HG03280 (cell line): ENCODE measurements around the gene RPF1.
"Not testable (repeated sequence)": the region's sequence is repeated elsewhere in the genome, so short reads cannot be mapped to it uniquely, and the experiment has no call there.

Experiments used
- ATAC-seq: cut with Tn5 transposase; IDR thresholded peaks from one replicate; pipeline ENCODE4 v1.9.1; 2021; ENCODE audit warnings: mild to moderate bottlenecking, moderate library complexity; ENCODE audit not compliant: unreplicated experiment

RPF1 gene

DNA sequence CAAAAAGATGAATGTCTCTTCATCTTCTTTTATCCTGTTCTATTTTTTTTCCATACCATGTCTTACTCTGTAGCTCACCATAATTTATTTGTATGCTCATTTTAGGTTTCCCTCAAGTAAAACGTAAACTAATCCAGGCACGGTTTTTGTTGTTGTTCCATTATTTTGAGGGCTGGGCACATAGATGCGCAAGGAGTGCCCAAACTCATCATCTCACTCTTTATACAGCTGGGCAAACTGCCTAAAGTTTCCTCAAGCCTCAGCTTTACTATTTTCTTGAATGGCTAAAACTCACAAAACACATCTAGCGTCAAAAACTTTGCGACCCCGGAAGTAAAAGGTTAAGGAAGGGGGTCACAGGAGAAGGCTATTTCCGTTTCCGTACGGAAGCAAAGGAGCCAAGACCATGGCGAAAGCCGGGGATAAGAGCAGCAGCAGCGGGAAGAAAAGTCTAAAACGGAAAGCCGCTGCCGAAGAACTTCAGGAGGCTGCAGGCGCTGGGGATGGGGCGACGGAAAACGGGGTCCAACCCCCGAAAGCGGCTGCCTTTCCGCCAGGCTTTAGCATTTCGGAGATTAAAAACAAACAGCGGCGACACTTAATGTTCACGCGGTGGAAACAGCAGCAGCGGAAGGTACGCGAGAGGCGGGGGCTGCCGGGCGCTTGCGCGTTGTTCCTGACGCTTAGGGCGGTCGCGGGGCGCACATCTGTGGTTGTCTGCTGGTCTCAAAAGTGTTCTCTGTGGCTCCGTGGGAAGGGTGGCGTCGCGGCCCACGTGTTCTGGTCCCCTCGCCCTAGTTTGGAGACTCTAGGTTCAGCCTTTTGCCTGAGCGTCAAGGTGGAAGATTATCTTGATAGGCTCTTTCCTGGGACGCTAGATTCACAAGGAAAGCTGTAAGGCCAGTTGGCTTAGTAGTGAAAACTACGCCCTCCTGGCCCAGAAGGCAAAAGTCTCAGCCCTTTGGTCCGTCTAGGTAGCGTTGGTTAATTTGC lies at the start of gene RPF1:
Gene RPF1, plus strand, starts transcription at position 391 of the 993 bp plus-strand sequence. Its CDS starts 16 bp downstream, at position 407.
- ATAC-seq = peak; percentile 95

GRCh38 chr1:84430546-84430945 lies 48.5 kb upstream of the RPF1 start:
- no peak for ATAC-seq

DNA sequence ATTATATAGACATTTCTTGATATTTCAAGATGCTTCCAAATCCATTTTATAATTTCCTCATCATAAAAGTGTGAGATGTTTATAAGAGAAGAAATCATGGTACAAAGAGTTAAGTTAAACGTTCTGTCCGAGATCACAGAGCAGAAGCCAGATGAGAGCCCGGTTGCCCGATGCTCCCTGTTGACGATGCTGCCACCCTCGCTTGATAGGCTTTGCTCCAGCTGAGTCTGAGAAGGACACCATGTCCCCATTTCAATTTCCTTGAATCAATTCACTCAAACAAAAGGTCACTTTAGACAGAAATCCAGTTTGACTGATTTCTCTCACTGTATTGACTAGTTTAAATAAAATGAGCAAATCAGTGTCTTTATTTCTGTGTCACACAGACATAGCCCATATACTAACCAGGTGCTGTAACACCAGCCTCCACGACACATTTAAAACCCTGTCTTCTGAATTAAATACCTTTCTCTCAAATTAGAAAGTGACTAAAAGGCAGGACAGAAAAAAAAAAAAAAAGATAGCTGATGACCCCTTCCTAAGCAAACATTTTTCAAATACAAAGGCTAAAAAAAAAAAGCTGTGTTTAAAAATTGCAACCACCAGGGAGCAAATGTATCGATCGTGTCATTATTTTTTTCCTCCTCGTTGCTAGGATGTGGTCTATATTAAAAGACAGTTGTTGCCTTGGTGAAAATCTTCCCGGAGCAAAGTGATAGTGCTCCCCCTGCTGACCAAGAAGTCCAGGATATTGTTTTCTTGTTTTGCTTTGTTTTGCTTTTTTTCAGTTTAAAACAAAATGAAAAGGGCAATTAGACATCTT lies 45.6 kb upstream of the RPF1 start:
- ATAC-seq = peak; percentile 69

DNA sequence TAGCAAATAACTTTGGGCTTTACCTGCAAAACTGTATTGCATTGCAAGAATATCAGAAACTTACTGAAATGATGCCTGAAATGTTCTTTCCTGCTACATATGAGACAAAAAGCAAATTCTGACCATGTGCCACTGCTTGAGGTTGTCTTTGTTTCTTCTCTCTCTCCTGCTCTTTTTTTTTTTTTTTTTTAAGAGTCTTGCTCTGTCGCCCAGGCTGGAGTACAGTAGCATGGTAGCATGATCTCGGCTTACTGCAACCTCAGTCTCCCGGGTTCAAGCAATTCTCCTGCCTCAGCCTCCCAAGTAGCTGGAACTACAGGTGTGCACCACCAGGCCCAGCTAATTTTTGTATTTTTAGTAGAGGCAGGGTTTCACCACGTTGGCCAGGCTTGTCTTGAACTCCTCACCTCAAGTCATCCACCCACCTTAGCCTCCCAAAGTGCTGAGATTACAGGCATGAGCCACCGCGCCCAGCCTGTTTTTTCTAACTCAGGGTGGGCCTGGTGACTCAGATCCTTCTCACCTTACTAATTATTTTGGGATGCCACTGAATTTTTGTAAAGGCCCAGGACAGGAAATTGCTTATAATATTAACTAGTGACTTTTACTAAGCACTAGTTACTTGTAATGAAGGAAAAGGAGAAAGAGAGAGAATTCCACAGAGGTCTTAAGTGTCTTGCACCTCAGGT lies 44.8 kb upstream of the RPF1 start:
- no peak for ATAC-seq

DNA sequence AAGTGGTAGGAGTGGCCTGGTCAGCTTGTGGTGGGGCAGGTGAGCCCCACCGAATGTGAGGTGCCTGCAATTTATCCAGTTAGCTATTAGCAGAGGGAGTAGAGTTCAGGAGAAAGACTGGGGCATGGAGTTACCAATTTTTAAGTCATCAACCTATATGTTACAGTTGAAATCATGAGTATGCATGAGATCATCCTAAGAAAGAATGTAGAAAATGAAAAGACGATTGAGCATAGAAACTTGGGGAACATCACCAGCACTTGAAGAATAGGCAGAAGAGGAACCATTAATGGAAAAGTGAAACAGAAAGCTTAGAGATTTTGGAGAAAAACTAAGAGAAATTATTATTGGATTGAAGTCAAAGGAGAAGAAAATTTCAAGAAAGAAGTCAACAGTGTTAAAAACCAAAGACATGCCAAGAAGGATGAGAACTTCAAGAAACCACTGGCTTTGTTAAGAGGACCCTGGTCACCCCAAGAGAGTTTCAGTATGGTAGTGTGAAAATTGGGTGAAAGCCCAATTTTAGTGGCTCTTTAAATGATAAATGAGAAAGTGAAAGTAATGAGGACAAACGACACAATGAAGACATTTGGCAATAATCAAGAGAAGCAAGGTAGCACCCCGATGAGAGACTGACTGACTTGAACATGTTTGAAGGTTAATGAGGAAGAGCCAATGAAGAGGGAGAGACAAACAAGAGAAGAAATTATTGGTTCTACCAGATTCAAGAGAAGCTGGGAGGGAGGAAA lies 44.1 kb upstream of the RPF1 start:
- ATAC-seq = no peak

DNA sequence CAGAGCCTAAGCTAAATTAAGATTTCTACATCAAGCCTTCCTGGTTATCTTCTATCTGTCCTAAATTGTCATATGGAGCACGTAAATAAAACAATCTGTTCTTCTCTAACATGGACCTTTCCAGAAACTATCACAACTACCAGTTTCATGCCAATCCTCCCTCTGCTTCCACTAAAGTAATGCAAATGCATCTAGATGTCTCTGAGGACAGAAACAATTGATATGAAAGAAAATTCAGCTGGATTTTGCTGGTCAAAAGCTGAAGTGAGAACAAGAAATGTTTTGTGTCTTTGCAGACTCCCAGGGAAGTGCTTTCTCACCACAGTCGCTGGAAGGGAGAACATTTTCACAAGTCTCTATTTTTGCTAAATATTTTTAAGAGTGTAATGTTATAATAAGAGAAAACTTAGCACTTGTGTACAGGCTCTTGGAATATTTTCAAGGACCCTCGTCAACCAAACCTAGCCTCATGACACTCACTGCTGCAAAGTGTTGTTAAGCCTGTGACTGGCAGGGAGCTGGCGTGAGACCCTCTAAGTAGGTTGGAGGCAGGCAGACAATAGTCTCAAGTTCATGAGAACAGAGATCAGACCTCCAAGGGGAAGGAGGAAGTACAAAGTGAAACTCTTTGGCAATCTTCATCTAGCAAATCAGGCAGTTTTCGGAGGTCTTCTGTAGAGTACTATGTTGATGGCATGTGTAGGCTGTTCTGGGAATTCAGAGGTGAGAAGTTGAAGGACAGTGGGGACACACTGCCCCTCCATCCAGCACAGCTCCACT lies 42.0 kb upstream of the RPF1 start:
- ATAC-seq = no peak

DNA sequence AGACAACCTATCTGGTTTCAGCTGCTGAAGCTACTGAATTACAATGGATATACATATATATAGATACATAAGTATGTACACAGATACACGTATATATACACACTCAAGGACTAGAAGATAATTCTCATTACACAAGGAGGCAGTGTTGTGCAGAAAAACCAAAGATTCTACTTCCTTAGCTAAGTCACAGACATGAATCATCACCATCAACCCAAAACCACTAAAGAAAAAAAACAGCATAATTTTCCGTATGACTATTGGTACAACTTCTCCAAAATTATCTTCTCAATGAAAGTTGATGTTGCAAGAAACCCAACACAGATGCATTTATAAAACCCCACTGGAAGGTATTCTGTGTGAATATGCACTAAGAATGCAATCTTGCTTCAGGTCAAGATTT lies 36.8 kb upstream of the RPF1 start:
- peak; percentile 98 for ATAC-seq

DNA sequence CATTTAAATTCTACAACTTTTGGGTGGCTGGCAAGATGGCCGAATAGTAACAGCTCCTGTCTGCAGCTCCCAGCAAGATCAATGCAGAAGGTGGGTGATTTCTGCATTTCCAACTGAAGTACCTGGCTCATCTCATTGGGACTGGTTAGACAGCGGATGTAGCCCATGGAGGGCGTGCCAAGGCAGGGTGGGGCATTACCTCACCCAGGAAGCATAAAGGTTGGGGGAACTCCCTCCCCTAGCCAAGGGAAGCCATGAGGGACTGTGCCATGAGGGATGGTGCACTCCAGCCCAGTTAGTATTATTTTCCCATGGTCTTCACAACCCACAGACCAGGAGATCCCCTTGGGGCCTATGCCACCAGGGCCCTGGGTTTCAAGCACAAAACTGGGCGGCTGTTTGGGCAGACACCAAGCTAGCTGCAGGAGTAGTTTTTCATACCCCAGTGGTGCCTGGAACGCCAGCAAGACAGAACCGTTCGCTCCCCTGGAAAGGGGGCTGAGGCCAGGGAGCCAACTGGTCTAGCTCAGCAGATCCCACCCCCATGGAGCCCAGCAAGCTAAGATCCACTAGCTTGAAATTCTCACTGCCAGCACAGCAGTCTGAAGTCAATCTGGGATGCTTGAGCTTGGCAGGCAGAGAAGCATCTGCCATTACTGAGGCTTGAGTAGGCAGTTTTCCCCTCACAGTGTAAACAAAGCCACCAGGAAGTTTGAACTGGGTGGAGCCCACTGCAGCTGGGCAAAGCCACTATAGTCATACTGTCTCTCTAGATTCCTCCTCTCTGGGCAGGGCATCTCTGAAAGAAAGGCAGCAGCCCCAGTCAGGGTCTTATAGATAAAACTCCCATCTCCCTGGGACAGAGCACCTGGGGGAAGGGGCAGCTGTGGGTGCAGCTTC lies 36.1 kb upstream of the RPF1 start:
- not testable (repeated sequence) for ATAC-seq

DNA sequence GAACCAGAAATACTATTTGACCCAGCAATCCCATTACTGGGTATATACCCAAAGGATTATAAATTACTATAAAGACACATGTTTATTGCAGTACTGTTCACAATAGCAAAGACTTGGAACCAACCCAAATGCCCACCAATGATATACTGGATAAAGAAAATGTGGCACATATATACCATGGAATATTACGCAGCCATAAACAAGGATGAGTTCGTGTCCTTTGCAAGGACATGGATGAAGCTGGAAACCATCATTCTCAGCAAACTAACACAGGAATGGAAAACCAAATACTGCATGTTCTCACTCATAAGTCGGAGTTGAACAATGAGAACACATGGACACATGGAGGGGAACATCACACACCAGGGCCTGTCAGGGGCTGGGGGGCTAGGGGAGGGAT lies 30.4 kb upstream of the RPF1 start:
- not testable (repeated sequence) for ATAC-seq

DNA sequence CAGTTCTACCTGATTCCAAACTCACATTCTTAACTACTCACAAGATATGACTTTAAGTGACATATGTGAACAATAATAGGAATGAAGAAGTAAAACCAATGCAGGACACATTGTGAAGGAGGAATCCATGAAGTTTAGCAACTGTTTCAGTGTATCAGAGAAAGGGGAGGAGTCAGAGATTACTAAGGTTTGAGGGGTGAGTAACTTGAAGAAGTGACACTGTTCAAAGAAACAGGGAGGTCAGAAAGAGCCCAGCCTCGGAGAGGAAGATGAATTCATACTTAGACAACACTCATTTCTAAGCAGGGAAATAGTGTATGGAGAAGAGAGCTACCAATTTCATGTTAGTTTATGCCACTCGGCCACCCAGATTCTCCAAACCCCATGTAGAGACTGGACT lies 28.2 kb upstream of the RPF1 start:
- ATAC-seq = no peak

- no peak for ATAC-seq
Measured at GRCh38 chr1:84452436-84452835, 26.6 kb upstream of the RPF1 start.

DNA sequence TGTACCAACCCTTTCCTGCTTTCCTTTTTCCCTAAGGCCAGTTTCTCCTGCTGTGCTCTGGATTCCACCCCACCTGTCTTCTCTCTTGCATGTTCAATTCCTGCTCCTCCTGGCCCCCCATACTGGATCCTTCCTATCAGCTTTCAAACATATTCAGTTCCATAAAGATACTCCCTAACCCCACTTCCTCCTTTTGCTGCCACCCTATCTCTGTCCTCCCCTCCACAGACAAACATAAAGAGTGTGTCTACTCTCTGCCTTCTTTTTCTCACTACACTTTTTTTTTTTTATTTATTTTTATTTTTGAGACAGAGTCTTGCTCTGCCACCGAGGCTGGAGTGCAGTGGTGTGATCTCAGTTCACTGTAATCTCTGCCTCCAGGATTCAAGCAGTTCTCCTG lies 16.9 kb upstream of the RPF1 start:
- no peak for ATAC-seq

GRCh38 chr1:84467298-84467697 lies 11.8 kb upstream of the RPF1 start:
- no peak for ATAC-seq

DNA sequence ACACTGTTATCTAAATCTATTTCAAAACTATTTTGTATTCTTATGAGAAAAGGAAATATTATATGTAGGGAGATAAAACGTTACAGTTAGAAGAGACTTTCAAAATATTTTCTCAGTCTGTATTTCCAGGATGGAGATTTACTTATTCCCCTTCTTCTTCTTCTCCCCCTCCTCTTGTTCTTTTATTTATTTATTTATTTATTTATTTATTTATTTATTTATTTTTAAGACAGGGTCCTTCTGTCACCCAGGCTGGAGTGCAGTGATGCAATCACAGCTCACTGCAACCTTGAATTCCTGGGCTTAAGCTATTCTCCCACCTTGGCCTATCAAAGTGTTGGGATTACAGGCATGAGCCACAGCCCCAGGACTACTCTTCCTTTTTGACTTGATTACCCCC lies 2.8 kb upstream of the RPF1 start:
- no peak for ATAC-seq

DNA sequence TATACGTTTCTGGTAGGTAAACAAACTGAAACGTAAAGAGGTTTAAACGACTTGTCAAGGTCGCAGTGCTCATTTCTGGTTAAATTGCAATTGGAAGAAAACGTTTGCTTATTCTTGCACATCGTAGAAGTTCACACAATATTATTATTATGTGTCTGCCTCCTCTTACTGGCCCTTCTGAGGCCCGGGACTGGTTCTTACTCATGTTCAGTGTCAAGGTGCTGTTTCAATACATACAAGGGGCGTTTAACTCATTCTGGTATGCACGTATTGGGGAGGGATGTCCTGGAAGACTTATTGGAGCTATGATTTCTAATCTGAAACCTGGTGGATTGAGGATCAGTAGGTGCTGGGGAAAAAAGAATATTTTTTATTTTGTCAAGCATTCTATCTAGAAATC lies 932 bp downstream of the RPF1 start:
- ATAC-seq = no peak

DNA sequence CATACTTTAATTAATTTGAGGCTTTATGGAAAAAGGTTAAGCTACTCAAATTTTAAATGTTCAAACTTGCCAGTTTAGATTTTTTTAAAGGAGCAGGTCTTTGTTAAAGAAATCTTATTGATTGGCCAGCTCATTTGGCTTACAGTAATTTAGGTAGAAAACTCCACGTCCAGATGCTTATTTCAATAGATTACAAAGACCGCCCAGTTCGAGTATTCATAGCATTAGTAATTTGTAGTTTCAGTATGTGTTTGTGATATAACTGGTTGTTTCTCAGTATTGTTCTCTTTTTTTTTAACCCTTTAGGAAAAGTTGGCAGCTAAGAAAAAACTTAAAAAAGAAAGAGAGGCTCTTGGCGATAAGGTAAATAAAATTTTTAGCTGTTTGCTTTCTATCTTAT lies 1.6 kb downstream of the RPF1 start:
- ATAC-seq = no peak

DNA sequence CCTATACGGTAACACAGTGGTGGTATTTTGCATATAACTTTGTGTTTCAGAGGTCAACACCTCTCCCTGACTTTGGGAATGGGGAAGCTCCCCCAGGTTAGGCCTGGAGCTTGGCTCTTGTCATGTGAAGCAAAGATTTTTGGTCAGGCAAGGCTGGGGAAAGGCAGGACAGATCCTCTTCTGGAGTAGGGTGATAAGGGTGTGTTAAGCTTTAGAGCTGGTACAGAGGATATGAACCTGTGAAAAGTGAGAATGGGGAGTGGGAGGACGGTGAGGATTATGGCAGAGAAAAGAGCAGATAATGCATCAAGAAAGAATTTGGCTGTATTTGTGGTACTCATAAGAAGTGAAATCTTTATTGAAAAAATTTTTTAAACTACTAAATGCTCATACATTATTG lies 2.3 kb downstream of the RPF1 start:
- no peak for ATAC-seq

DNA sequence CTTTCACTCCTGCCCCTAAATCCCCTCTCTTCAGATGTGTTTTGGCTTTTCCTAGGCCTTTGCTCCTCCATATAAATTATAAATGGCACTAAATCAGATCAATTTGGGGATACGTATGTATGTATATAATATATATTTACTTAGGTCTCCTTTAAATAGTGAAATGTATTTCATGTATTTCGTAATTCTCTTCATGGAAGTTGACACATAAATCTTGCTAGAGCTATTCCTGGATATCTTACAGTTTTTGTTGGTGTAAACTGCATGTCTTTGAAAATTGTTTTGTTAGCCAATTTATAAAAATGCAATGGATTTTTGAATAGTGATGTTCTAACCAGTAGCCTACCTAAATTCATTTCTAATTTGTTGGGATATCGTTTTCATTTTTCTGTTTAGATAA lies 9.0 kb downstream of the RPF1 start:
- no peak for ATAC-seq

- ATAC-seq = no peak
Measured at GRCh38 chr1:84489766-84490165, 10.7 kb downstream of the RPF1 start.
